ENCODE data around the gene ZNF841. TPM values are rescaled to one million over a fixed set of nuclear protein-coding genes. Genes with fewer than 3 reads are reported as not detected.
"Not testable (repeated sequence)": the region's sequence is repeated elsewhere in the genome, so short reads cannot be mapped to it uniquely, and the experiment has no call there.

Gene ZNF841
- total RNA-seq, 1 donor, result 41.9 TPM

- TF ChIP-seq CTCF (IDR thresholded peaks at IDR 0.05; ENCODE audit: insufficient read depth, low read depth, low read length), result no peak
- H3K4me3 ChIP-seq (ENCODE audit: low read depth, low read length), result no peak overlapping the region
- DNase-seq (ENCODE audit: low read depth), result peak; percentile 19
Measured at GRCh38 chr19:52034051-52034728, 61.4 kb downstream of the ZNF841 start.

GRCh38 chr19:52028780-52029123 lies 66.8 kb downstream of the ZNF841 start:
- no peak for TF ChIP-seq CTCF (IDR thresholded peaks at IDR 0.05; ENCODE audit: insufficient read depth, low read depth, low read length)
- no peak for DNase-seq (ENCODE audit: low read depth)
- peak overlapping the region; percentile 86 for H3K4me3 ChIP-seq (ENCODE audit: low read depth, low read length)

GRCh38 chr19:52028027-52028779 lies 67.4 kb downstream of the ZNF841 start, which contains the start of gene ZNF614:
ZNF614 (minus strand) TSS chr19:52028379; CDS start chr19:52025745, 2,634 bp downstream.
- TF ChIP-seq CTCF (IDR thresholded peaks at IDR 0.05; ENCODE audit: insufficient read depth, low read depth, low read length), result no peak
- H3K4me3 ChIP-seq (ENCODE audit: low read depth, low read length), result peak within 1 kb of the TSS; percentile 86
- peak; percentile 90 for DNase-seq (ENCODE audit: low read depth)

- not testable (repeated sequence) for H3K4me3 ChIP-seq (ENCODE audit: low read depth, low read length); DNase-seq (ENCODE audit: low read depth)
Measured at GRCh38 chr19:52026255-52026990, 69.1 kb downstream of the ZNF841 start.

GRCh38 chr19:52024478-52024877 lies 71.1 kb downstream of the ZNF841 start:
- not testable (repeated sequence) for H3K4me3 ChIP-seq (ENCODE audit: low read depth, low read length); DNase-seq (ENCODE audit: low read depth)

- no peak for TF ChIP-seq CTCF (IDR thresholded peaks at IDR 0.05; ENCODE audit: insufficient read depth, low read depth, low read length)
- no peak for DNase-seq (ENCODE audit: low read depth)
- no peak overlapping the region for H3K4me3 ChIP-seq (ENCODE audit: low read depth, low read length)
Measured at GRCh38 chr19:52022193-52022592, 73.4 kb downstream of the ZNF841 start.

- DNase-seq (ENCODE audit: low read depth), result no peak
- H3K4me3 ChIP-seq (ENCODE audit: low read depth, low read length), result no peak overlapping the region
- no peak for TF ChIP-seq CTCF (IDR thresholded peaks at IDR 0.05; ENCODE audit: insufficient read depth, low read depth, low read length)
Measured at GRCh38 chr19:52020506-52020905, 75.1 kb downstream of the ZNF841 start.

Small RNA genes lying within 50 kb of the gene (small RNA-seq; reads per million reads assigned to genes)
- gene RPL37P23, result 0.47 reads per million

Other genes with a start within 250 kb of the ZNF841 start
- 3.5 and 4.2 TPM in 2 replicates for gene ZNF577, start 207.8 kb downstream of the ZNF841 start, total RNA-seq
- 6.4 and 12.1 TPM in 2 replicates for gene ZNF649, start 190.7 kb downstream of the ZNF841 start, total RNA-seq
- 5.2 and 10.8 TPM in 2 replicates for gene ZNF613, start 168.3 kb downstream of the ZNF841 start, total RNA-seq
- 6.8 and 7.8 TPM in 2 replicates for gene ZNF350, start 108.9 kb downstream of the ZNF841 start, total RNA-seq
- gene ZNF615, start 87.6 kb downstream of the ZNF841 start, total RNA-seq, result 9.0 and 9.9 TPM in 2 replicates
- gene ZNF614, start 67.4 kb downstream of the ZNF841 start, total RNA-seq, result 7.7 and 12.1 TPM in 2 replicates
- 7.4 and 10.8 TPM in 2 replicates for gene ZNF432, start 46.9 kb downstream of the ZNF841 start, total RNA-seq
- 7.4 and 12.5 TPM in 2 replicates for gene ZNF616, start 44.2 kb upstream of the ZNF841 start, total RNA-seq
- gene ZNF836, start 75.9 kb upstream of the ZNF841 start, total RNA-seq, result 7.1 and 11.7 TPM in 2 replicates
- gene PPP2R1A, start 94.3 kb upstream of the ZNF841 start, total RNA-seq, result 122 and 166 TPM in 2 replicates
- 6.4 and 12.1 TPM in 2 replicates for gene ZNF766, start 173.8 kb upstream of the ZNF841 start, total RNA-seq
- 6.4 and 8.2 TPM in 2 replicates for gene ZNF480, start 201.4 kb upstream of the ZNF841 start, total RNA-seq
- 0.97 and 2.2 TPM in 2 replicates for gene ZNF610, start 240.5 kb upstream of the ZNF841 start, total RNA-seq